PC-9 (cell line): ENCODE data around the gene MX2. TPM values are rescaled to one million over a fixed set of nuclear protein-coding genes. Genes with fewer than 3 reads are reported as not detected.

Source experiments
- BruUV-seq: library from RNA; stranded (reverse); fragments of 400-500 nt; replicated peaks from 2 replicates; lab custom pipeline; 2021; lab: Mats Ljungman, UMichigan
- CTCF ChIA-PET: fragments of 300-600 bp; sonication (Branson Sonifier 250); formaldehyde crosslinking; loops from one replicate; lab custom pipeline; 2022; ENCODE audit warnings: antibody characterized with exemption; lab: Charles Lee
- POLR2A ChIA-PET: fragments of 300-600 bp; sonication (Branson Sonifier 250); formaldehyde crosslinking; loops from one replicate; lab custom pipeline; 2022; ENCODE audit warnings: antibody characterized with exemption; ENCODE audit not compliant: unreplicated experiment; lab: Charles Lee
- DNase-seq, 2 experiments: peaks; one replicate each; pipeline versions ENCODE4 v3.0.0 to v3.0.0-alpha.2; 2015 to 2022; ENCODE audit warnings: mixed read lengths in 1 of 2
- H2AFZ ChIP-seq: fragments of 200-600 bp; sonication (generic); 2 replicates; pipeline ENCODE4 v1.8.1; 2017; ENCODE audit warnings: antibody characterized with exemption
- H3F3A ChIP-seq: fragments of 200-600 bp; sonication (generic); 2 replicates; pipeline ENCODE4 v1.8.1; 2017; ENCODE audit warnings: antibody characterized with exemption, mild to moderate bottlenecking, low read depth; ENCODE audit not compliant: insufficient read depth
- H3K27ac ChIP-seq: fragments of 200-600 bp; sonication (generic); 2 replicates; pipeline ENCODE4 v1.6.1; 2016; ENCODE audit warnings: mixed run types
- H3K27me3 ChIP-seq: fragments of 200-600 bp; sonication (generic); 2 replicates; pipeline ENCODE4 v1.6.1; 2016; ENCODE audit warnings: low read depth, mixed run types; ENCODE audit not compliant: insufficient read depth
- H3K36me3 ChIP-seq: fragments of 200-600 bp; sonication (generic); 2 replicates; pipeline ENCODE4 v1.6.1; 2016; ENCODE audit warnings: low read depth, mixed run types
- H3K4me1 ChIP-seq: fragments of 200-600 bp; sonication (generic); replicated peaks from 2 replicates; pipeline ENCODE4 v1.6.1; 2016; ENCODE audit warnings: mixed run types; ENCODE audit not compliant: insufficient read depth
- H3K4me2 ChIP-seq: fragments of 200-600 bp; sonication (generic); 2 replicates; pipeline ENCODE4 v1.6.1; 2017; ENCODE audit warnings: mixed run types
- H3K4me3 ChIP-seq: fragments of 200-600 bp; sonication (generic); 2 replicates; pipeline ENCODE4 v1.6.1; 2016; ENCODE audit warnings: mixed run types
- H3K79me2 ChIP-seq: fragments of 200-600 bp; sonication (generic); 2 replicates; pipeline ENCODE4 v1.6.1; 2017; ENCODE audit warnings: low read depth, mixed run types
- H3K9me2 ChIP-seq: fragments of 200-600 bp; sonication (generic); 2 replicates; pipeline ENCODE4 v1.8.1; 2017; ENCODE audit warnings: mild to moderate bottlenecking; ENCODE audit not compliant: insufficient read depth
- H3K9me3 ChIP-seq: fragments of 200-600 bp; sonication (generic); 2 replicates; pipeline ENCODE4 v1.8.1; 2016; ENCODE audit warnings: low read depth; ENCODE audit not compliant: insufficient read depth
- H4K20me1 ChIP-seq: fragments of 200-600 bp; sonication (generic); 2 replicates; pipeline ENCODE4 v1.8.1; 2017; ENCODE audit not compliant: insufficient read depth
- CTCF ChIP-seq: fragments of 200-600 bp; sonication (generic); conservative IDR thresholded peaks from 2 replicates; pipeline ENCODE4 v1.6.1; 2017; ENCODE audit warnings: mixed run types, antibody characterized with exemption, mild to moderate bottlenecking, moderate library complexity
- EZH2 ChIP-seq: fragments of 200-600 bp; sonication (generic); IDR thresholded peaks from 2 replicates; pipeline ENCODE4 v1.8.0; 2017; ENCODE audit warnings: antibody characterized with exemption, low read depth
- intact Hi-C: fragments of 100-400 bp; cut with micrococcal nuclease; formaldehyde crosslinking; loops from one replicate; pipeline ENCODE4 v1.10.0; 2022; ENCODE audit not compliant: unreplicated experiment
- total RNA-seq: library from RNA; stranded (reverse); gene quantifications from 2 replicates; pipeline ENCODE4 v1.2.3, GENCODE V29; 2021

MX2 gene
- total RNA-seq, 1 experiment from 2014 or later = 2.5 TPM

GRCh38 chr21:41375875-41376274 lies 14.0 kb downstream of the MX2 start:
- no peak overlapping the region for H3K27ac ChIP-seq
- DNase-seq = no peak
- no peaks in the 10 kb centered on the region for H3K9me2 ChIP-seq
- H4K20me1 ChIP-seq = no peaks in the 10 kb centered on the region
- H3K79me2 ChIP-seq = no peaks in the 10 kb centered on the region
- ChIA-PET CTCF (no interaction called here), POLR2A (no interaction called here)
- H2AFZ ChIP-seq = no peak overlapping the region
- no peaks in the 10 kb centered on the region for H3K36me3 ChIP-seq
- H3K27me3 ChIP-seq = no peaks in the 10 kb centered on the region
- no peak overlapping the region for H3K4me3 ChIP-seq
- intact Hi-C loops = no loop called here
- H3K4me1 ChIP-seq = no peaks in the 10 kb centered on the region
- TF ChIP-seq CTCF (no peak), EZH2 (no peak)
- no peaks in the 10 kb centered on the region for H3F3A ChIP-seq
- BruUV-seq = no TSS peak
- no peak overlapping the region for H3K4me2 ChIP-seq
- H3K9me3 ChIP-seq = no peaks in the 10 kb centered on the region

- Histone ChIP-seq H2AFZ (no peak overlapping the region), H3K9me2 (no peaks in the 10 kb centered on the region), H3K79me2 (no peaks in the 10 kb centered on the region), H3K4me3 (no peak overlapping the region), H3K4me2 (no peak overlapping the region), H3K9me3 (no peaks in the 10 kb centered on the region), H3K36me3 (no peaks in the 10 kb centered on the region), H4K20me1 (no peaks in the 10 kb centered on the region), H3K27me3 (no peaks in the 10 kb centered on the region), H3K4me1 (no peaks in the 10 kb centered on the region), H3K27ac (no peak overlapping the region), H3F3A (no peaks in the 10 kb centered on the region)
- ChIA-PET CTCF (no interaction called here), POLR2A (no interaction called here)
- no TSS peak for BruUV-seq
- TF ChIP-seq EZH2 (no peak), CTCF (no peak)
- intact Hi-C loops = no loop called here
- DNase-seq = no peak
These were observed 15.9 kb downstream of the MX2 start for GRCh38 chr21:41377715-41378114.

GRCh38 chr21:41378849-41379248 lies 17.0 kb downstream of the MX2 start:
- Histone ChIP-seq H3K27me3 (no peaks in the 10 kb centered on the region), H3K79me2 (no peaks in the 10 kb centered on the region), H3K4me1 (no peaks in the 10 kb centered on the region), H3K4me3 (no peak overlapping the region), H4K20me1 (no peaks in the 10 kb centered on the region), H3F3A (no peaks in the 10 kb centered on the region), H2AFZ (no peak overlapping the region), H3K27ac (no peak overlapping the region), H3K9me2 (no peaks in the 10 kb centered on the region), H3K36me3 (no peaks in the 10 kb centered on the region), H3K9me3 (no peaks in the 10 kb centered on the region), H3K4me2 (no peak overlapping the region)
- intact Hi-C loops = no loop called here
- TF ChIP-seq CTCF (no peak), EZH2 (no peak)
- no peak for DNase-seq
- no TSS peak for BruUV-seq
- CTCF ChIA-PET = no interaction called here
- POLR2A ChIA-PET = no interaction called here
